ENCODE measurements around the gene IL18BP. TPM values are rescaled to one million over a fixed set of nuclear protein-coding genes. Genes with fewer than 3 reads are reported as not detected.

Gene IL18BP
- polyA plus RNA-seq, 1 experiment, result 2.2 TPM

DNA sequence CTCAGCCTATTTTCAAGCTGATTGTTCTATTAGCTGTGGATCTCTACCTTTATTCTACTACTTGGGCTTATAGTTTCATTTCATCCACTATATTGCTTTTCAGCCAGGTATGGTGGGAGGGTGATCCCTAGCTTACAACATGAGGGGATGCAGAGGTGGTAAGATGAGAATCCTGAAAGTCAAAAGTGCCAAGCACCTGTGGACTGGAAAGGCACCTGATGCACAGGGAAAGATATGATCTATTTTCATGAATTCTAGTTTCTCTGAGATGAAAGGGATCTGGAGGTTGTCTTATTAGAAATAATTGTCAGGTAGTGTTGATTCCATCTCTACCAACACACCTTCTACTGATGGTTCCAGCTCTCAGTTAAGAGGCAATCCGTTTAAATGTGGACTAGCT, 21.6 kb upstream of the IL18BP start:
- Histone ChIP-seq H3K9me3 (ENCODE audit: control insufficient read depth, insufficient read depth, low read length) (no peaks in the 10 kb centered on the region), H3K27me3 (ENCODE audit: control insufficient read depth, insufficient read depth, low read length) (no peaks in the 10 kb centered on the region), H3K4me3 (ENCODE audit: low read depth, low read length) (no peak overlapping the region), H3K27ac (ENCODE audit: low read depth, low read length) (no peak overlapping the region)
- TF ChIP-seq, protein P1, sequence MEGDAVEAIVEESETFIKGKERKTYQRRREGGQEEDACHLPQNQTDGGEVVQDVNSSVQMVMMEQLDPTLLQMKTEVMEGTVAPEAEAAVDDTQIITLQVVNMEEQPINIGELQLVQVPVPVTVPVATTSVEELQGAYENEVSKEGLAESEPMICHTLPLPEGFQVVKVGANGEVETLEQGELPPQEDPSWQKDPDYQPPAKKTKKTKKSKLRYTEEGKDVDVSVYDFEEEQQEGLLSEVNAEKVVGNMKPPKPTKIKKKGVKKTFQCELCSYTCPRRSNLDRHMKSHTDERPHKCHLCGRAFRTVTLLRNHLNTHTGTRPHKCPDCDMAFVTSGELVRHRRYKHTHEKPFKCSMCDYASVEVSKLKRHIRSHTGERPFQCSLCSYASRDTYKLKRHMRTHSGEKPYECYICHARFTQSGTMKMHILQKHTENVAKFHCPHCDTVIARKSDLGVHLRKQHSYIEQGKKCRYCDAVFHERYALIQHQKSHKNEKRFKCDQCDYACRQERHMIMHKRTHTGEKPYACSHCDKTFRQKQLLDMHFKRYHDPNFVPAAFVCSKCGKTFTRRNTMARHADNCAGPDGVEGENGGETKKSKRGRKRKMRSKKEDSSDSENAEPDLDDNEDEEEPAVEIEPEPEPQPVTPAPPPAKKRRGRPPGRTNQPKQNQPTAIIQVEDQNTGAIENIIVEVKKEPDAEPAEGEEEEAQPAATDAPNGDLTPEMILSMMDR (IDR thresholded peaks at IDR 0.05; ENCODE audit: low read depth, low read length), result no peak
- CTCF ChIA-PET, result interaction anchor here (0.6 to 4.2 kb wide), 28 partner anchors 9 to 472 kb away, joined by 3 to 53 read pairs (median 5); partner anchors contain the start of genes CLPB and IL18BP
- POLR2A ChIA-PET, result no interaction called here
- no peak for DNase-seq (ENCODE audit: low read depth, low spot score)

GRCh38 chr11:71977743-71978418, 20.8 kb upstream of the IL18BP start:
- POLR2A ChIA-PET, result no interaction called here
- DNase-seq (ENCODE audit: low read depth, low spot score), result no peak

DNA sequence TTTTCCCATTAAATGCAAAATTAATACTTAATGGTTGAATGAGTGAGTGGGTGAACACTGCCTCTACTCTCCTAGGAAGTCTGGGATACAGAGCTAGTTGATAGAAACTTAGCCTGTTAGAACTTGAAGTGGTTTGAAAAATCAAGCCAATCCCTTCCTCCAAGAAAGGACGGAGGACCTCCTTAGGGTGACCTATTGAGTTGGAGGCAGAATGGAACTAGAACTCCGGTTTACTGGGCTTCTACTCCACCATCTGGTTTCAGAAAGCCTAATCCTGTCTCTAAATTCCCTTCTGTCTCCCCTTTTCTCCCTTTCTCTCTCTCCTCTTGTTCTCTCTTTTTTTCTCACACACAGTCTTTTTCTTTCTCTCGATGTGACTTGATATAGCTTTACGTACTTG, 19.6 kb upstream of the IL18BP start:
- ChIA-PET POLR2A (no interaction called here), CTCF (interaction anchor here (0.6 to 4.2 kb wide), 10 partner anchors 10 to 452 kb away, joined by 3 to 53 read pairs (median 17); no protein-coding TSS in a partner anchor)
- Histone ChIP-seq H3K27ac (ENCODE audit: low read depth, low read length) (no peak overlapping the region), H3K9me3 (ENCODE audit: control insufficient read depth, insufficient read depth, low read length) (no peaks in the 10 kb centered on the region), H3K4me3 (ENCODE audit: low read depth, low read length) (no peak overlapping the region), H3K27me3 (ENCODE audit: control insufficient read depth, insufficient read depth, low read length) (no peaks in the 10 kb centered on the region)
- TF ChIP-seq, protein P1 (IDR thresholded peaks at IDR 0.05; ENCODE audit: low read depth, low read length), result no peak
- DNase-seq (ENCODE audit: low read depth, low spot score), result no peak

More at GRCh38 chr11:71977743-71978418, 20.8 kb upstream of the IL18BP start:
- Histone ChIP-seq H3K9me3 (ENCODE audit: control insufficient read depth, insufficient read depth, low read length) (no peaks in the 10 kb centered on the region), H3K27me3 (ENCODE audit: control insufficient read depth, insufficient read depth, low read length) (no peaks in the 10 kb centered on the region), H3K4me3 (ENCODE audit: low read depth, low read length) (no peak overlapping the region), H3K27ac (ENCODE audit: low read depth, low read length) (no peak overlapping the region)
- TF ChIP-seq, protein P1 (IDR thresholded peaks at IDR 0.05; ENCODE audit: low read depth, low read length), result peak; percentile 72
- CTCF ChIA-PET, result interaction anchor here (0.6 to 4.2 kb wide), 35 partner anchors 11 to 457 kb away, joined by 3 to 53 read pairs (median 4); partner anchors contain the start of genes CLPB and IL18BP

GRCh38 chr11:71979602-71980001, 19.1 kb upstream of the IL18BP start:
- Histone ChIP-seq H3K9me3 (ENCODE audit: control insufficient read depth, insufficient read depth, low read length) (no peaks in the 10 kb centered on the region), H3K27ac (ENCODE audit: low read depth, low read length) (no peak overlapping the region), H3K4me3 (ENCODE audit: low read depth, low read length) (no peak overlapping the region), H3K27me3 (ENCODE audit: control insufficient read depth, insufficient read depth, low read length) (no peaks in the 10 kb centered on the region)
- CTCF ChIA-PET, result interaction anchor here (0.6 to 4.2 kb wide), 7 partner anchors 9 to 451 kb away, joined by 3 to 53 read pairs (median 39); no protein-coding TSS in a partner anchor
- POLR2A ChIA-PET, result no interaction called here
- TF ChIP-seq, protein P1 (IDR thresholded peaks at IDR 0.05; ENCODE audit: low read depth, low read length), result no peak
- DNase-seq (ENCODE audit: low read depth, low spot score), result no peak

GRCh38 chr11:71986131-71986530, 12.6 kb upstream of the IL18BP start:
- POLR2A ChIA-PET, result interaction anchor here (0.6 kb wide), 1 partner anchor 29 kb away, joined by 9 read pairs; no protein-coding TSS in a partner anchor
- TF ChIP-seq, protein P1 (IDR thresholded peaks at IDR 0.05; ENCODE audit: low read depth, low read length), result no peak
- CTCF ChIA-PET, result interaction anchor here (0.6 to 7.1 kb wide), 4 partner anchors 8 to 445 kb away, joined by 3 to 53 read pairs (median 7); no protein-coding TSS in a partner anchor
- Histone ChIP-seq H3K9me3 (ENCODE audit: control insufficient read depth, insufficient read depth, low read length) (no peaks in the 10 kb centered on the region), H3K4me3 (ENCODE audit: low read depth, low read length) (no peak overlapping the region), H3K27me3 (ENCODE audit: control insufficient read depth, insufficient read depth, low read length) (no peaks in the 10 kb centered on the region), H3K27ac (ENCODE audit: low read depth, low read length) (no peak overlapping the region)
- DNase-seq (ENCODE audit: low read depth, low spot score), result no peak
